SH-SY5Y (cell line): ENCODE data around the gene DPY19L3.

ENCODE experiments used
- GATA2 ChIP-seq: IDR thresholded peaks from 2 replicates; pipeline ENCODE4 v1.6.1; 2011; ENCODE audit warnings: mild to moderate bottlenecking, low read depth, low read length
- GATA3 ChIP-seq: IDR thresholded peaks from 2 replicates; pipeline ENCODE4 v1.6.1; 2011; ENCODE audit warnings: low read depth, mild to moderate bottlenecking, low read length, moderate library complexity

- TF ChIP-seq GATA2 (no peak), GATA3 (no peak)
Measured at GRCh38 chr19:32367063-32367462, 38.5 kb upstream of the DPY19L3 start.
